GM19193 (cell line): ENCODE results near the gene SNRPE.

Experiments used
- POLR2A ChIP-seq: IDR thresholded peaks from 4 replicates; pipeline ENCODE4 v1.6.1; 2011; ENCODE audit not compliant: insufficient read depth, insufficient read length; ENCODE audit errors: extremely low read depth

Gene SNRPE

DNA sequence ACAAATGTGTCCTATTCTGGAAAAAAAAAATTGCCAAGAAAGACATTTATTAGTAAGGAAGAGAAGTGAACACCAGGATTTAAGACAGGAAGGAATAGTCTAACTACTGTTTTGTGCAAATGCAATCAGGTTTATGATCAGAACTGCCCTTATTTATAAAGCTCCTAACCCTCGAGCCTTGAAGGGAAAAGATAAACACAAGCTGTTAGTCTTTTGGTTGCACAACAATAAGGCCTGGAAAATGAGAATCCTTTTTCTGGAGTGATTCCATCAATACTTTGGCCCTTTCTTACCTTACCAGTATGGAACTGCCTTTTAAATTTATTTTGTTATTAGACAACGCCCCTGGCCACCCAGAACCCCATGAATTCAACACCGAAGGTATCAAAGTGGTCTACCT, 52.9 kb downstream of the SNRPE start:
- TF ChIP-seq POLR2A, result no peak

DNA sequence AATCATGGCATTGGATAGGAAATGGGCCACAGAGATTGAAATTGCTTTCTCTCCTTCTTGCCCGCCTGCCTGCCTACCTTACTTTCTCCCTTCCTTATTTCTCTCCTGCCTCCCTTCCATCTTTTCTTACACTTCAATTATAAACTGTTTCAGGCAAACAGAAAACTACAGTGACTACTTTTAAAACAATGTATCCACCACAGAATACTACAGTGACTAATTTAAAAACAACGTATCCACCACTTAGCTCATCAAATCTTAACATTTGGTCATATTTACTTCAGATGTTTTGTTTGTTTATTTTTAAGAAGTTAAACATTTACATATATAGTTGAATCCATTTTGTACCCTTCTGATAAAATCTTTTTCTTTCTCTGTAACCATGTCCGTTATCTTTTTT, 54.4 kb downstream of the SNRPE start:
- no peak for TF ChIP-seq POLR2A

GRCh38 chr1:203916756-203917155, 55.4 kb downstream of the SNRPE start:
- no peak for TF ChIP-seq POLR2A
